IPS-20b (cell line): ENCODE data around the gene ETFBKMT.

Experiments used
- H3K27ac ChIP-seq: one replicate; pipeline ENCODE4 v1.5.1; 2013; ENCODE audit warnings: low read length
- H3K27me3 ChIP-seq: 2 replicates; pipeline ENCODE4 v1.6.1; 2013; ENCODE audit warnings: mild to moderate bottlenecking, low read length, inconsistent platforms; ENCODE audit not compliant: insufficient read depth
- H3K36me3 ChIP-seq: 2 replicates; pipeline ENCODE4 v1.6.1; 2013; ENCODE audit warnings: low read depth, mild to moderate bottlenecking, inconsistent platforms, low read length, moderate library complexity; ENCODE audit not compliant: insufficient read depth
- H3K4me1 ChIP-seq: 2 replicates; pipeline ENCODE4 v1.6.1; 2013; ENCODE audit warnings: mild to moderate bottlenecking, control low read depth, inconsistent platforms, low read length, moderate library complexity; ENCODE audit not compliant: insufficient read depth
- H3K4me3 ChIP-seq: 2 replicates; pipeline ENCODE4 v1.5.1; 2013; ENCODE audit warnings: mild to moderate bottlenecking, low read length, inconsistent platforms
- H3K9ac ChIP-seq: 2 replicates; pipeline ENCODE4 v1.6.1; 2013; ENCODE audit warnings: low read depth, mild to moderate bottlenecking, inconsistent platforms, low read length, moderate library complexity
- H3K9me3 ChIP-seq: 2 replicates; pipeline ENCODE4 v1.6.1; 2013; ENCODE audit warnings: mild to moderate bottlenecking, low read depth, low read length, inconsistent platforms; ENCODE audit not compliant: insufficient read depth

Gene ETFBKMT

GRCh38 chr12:31633464-31633863 lies 26.0 kb upstream of the ETFBKMT start:
- no peak overlapping the region for H3K27ac ChIP-seq
- no peaks in the 10 kb centered on the region for H3K4me1 ChIP-seq
- H3K27me3 ChIP-seq = no peaks in the 10 kb centered on the region
- no peaks in the 10 kb centered on the region for H3K36me3 ChIP-seq
- no peak overlapping the region for H3K4me3 ChIP-seq
- no peak overlapping the region for H3K9ac ChIP-seq
- H3K9me3 ChIP-seq = no peaks in the 10 kb centered on the region

DNA sequence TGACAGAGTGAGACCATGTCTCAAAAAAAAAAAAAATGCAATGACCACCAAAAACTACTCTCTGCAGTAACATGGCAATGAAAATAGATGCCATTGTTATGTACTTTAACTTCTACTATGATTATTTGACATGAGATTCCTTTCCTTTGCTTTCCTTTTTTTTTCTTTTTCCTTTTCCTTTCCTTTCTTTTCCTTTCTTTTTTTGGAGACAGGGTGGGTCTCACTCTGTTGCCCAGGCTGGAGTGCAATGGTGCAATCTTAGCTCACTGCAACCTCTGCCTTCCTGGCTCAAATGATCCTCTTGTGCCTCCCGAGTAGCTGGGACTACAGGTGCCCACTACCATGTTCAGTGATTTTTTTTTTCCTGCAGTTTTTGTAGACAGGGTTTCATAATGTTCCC lies 24.9 kb upstream of the ETFBKMT start:
- H3K27ac ChIP-seq = no peak overlapping the region
- H3K36me3 ChIP-seq = no peaks in the 10 kb centered on the region
- H3K9me3 ChIP-seq = no peaks in the 10 kb centered on the region
- no peak overlapping the region for H3K9ac ChIP-seq
- H3K4me1 ChIP-seq = no peaks in the 10 kb centered on the region
- H3K27me3 ChIP-seq = no peaks in the 10 kb centered on the region
- no peak overlapping the region for H3K4me3 ChIP-seq

- H3K4me3 ChIP-seq = no peak overlapping the region
- H3K4me1 ChIP-seq = no peaks in the 10 kb centered on the region
- H3K9me3 ChIP-seq = no peaks in the 10 kb centered on the region
- no peaks in the 10 kb centered on the region for H3K27me3 ChIP-seq
- H3K36me3 ChIP-seq = no peaks in the 10 kb centered on the region
- H3K9ac ChIP-seq = no peak overlapping the region
- H3K27ac ChIP-seq = no peak overlapping the region
These were observed 17.9 kb upstream of the ETFBKMT start for GRCh38 chr12:31641509-31642090.

- H3K9ac ChIP-seq = no peak overlapping the region
- no peak overlapping the region for H3K4me3 ChIP-seq
- no peak overlapping the region for H3K27ac ChIP-seq
- no peaks in the 10 kb centered on the region for H3K27me3 ChIP-seq
- no peaks in the 10 kb centered on the region for H3K36me3 ChIP-seq
- no peaks in the 10 kb centered on the region for H3K4me1 ChIP-seq
- no peaks in the 10 kb centered on the region for H3K9me3 ChIP-seq
These were observed 15.0 kb upstream of the ETFBKMT start for GRCh38 chr12:31644536-31644935.

DNA sequence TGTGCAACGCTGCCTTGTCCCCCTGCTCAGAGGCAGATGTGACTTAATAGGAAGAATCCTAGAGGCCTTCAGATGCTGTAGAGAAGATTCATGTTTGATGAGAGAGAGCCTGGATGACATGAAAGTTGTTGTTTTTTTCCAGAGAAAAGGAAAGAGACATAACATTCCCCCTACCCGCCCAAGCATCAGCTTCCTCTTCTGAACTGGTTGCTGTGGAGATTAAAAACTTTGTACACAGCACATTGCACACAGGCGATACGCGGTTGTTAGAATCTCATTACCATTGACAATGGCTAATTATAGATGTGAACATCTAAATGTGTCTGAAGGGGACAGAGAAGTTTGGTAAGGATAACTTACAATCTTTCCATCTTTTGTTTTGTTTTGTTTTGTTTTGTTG lies 13.6 kb upstream of the ETFBKMT start:
- Histone ChIP-seq H3K9ac (no peak overlapping the region), H3K36me3 (no peaks in the 10 kb centered on the region), H3K27ac (no peak overlapping the region), H3K27me3 (no peaks in the 10 kb centered on the region), H3K9me3 (no peaks in the 10 kb centered on the region), H3K4me3 (no peak overlapping the region), H3K4me1 (no peaks in the 10 kb centered on the region)

DNA sequence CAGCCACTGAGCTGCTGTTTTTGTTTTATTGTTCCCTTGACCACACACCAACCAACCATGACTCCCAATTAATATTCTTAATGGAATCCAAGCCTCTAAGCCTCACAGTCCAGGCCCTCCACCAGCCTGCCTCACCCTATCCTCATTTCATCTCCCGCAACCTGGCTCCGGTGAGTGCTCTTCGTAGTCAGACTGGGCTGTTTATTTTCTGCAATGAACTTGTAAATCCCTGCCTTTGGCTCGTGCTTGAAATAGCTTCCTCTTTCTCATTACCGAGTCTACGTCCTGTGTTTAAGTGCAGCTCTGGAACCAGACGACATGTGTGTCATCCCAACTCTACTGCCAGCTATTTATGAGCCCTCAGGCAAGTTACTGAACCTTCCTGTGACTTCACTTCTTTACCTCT lies 12.4 kb upstream of the ETFBKMT start:
- H3K27ac ChIP-seq = no peak overlapping the region
- no peaks in the 10 kb centered on the region for H3K4me1 ChIP-seq
- no peaks in the 10 kb centered on the region for H3K27me3 ChIP-seq
- no peak overlapping the region for H3K4me3 ChIP-seq
- H3K9ac ChIP-seq = no peak overlapping the region
- H3K9me3 ChIP-seq = no peaks in the 10 kb centered on the region
- H3K36me3 ChIP-seq = no peaks in the 10 kb centered on the region

DNA sequence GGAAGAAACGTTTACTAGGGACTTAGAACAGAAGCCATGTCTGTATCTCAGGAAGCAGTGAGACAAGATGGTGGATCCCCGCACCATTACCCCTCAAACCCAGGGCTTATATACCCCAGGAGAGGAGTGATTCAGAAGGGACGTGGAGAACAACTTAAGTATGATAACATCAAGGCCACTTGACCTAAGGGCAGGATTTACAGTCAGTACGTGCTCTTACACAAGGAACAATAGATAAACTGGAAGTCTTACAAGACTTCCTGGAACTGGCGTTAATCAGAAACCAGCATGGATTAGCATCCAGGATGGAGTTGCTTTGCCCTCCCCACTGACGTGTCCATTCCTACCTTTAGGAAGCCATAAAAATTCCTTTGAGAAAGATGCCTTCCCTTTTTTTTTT lies 8.6 kb upstream of the ETFBKMT start:
- H3K4me1 ChIP-seq = no peaks in the 10 kb centered on the region
- no peak overlapping the region for H3K4me3 ChIP-seq
- no peaks in the 10 kb centered on the region for H3K36me3 ChIP-seq
- H3K9ac ChIP-seq = no peak overlapping the region
- H3K27me3 ChIP-seq = no peaks in the 10 kb centered on the region
- H3K27ac ChIP-seq = no peak overlapping the region
- H3K9me3 ChIP-seq = no peaks in the 10 kb centered on the region

DNA sequence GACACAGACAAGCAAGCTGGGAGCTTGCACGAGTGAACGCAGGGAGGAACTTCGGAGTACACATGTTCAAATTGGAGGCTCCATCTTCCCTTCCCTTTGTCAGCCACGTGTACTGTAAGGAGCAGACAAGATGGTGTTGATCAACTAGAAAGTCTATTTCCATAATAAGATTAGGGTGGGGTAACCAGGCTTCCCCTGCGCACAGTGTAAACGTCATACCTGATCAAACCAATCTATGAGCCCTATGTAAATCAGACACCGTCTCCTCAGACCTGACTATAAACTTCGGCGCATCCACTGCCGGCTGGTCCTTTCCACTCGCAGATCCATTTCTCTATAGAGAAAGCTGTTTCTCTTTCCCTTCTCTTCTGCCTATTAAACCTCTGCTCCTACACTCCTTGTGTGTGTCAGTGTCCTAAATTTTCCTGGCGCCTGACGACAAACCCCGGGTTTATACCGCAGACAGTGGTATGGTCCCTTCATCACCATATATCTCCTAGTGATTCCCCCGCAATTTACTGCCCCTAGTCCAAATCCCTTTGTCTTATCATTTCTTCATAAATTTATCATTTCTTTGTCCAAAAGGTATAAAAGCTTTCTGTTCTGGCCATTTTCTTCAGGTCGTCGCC lies 7.5 kb upstream of the ETFBKMT start:
- Histone ChIP-seq H3K9ac (no peak overlapping the region), H3K36me3 (no peaks in the 10 kb centered on the region), H3K27ac (no peak overlapping the region), H3K4me1 (no peaks in the 10 kb centered on the region), H3K27me3 (no peaks in the 10 kb centered on the region), H3K4me3 (no peak overlapping the region), H3K9me3 (no peaks in the 10 kb centered on the region)

GRCh38 chr12:31655208-31655607 lies 4.3 kb upstream of the ETFBKMT start:
- H3K4me3 ChIP-seq = no peak overlapping the region
- no peak overlapping the region for H3K27ac ChIP-seq
- no peaks in the 10 kb centered on the region; the same call in 1 of the 2 replicates for H3K4me1 ChIP-seq
- no peak overlapping the region for H3K9ac ChIP-seq
- no peaks in the 10 kb centered on the region for H3K27me3 ChIP-seq
- H3K36me3 ChIP-seq = no peaks in the 10 kb centered on the region
- H3K9me3 ChIP-seq = no peaks in the 10 kb centered on the region

DNA sequence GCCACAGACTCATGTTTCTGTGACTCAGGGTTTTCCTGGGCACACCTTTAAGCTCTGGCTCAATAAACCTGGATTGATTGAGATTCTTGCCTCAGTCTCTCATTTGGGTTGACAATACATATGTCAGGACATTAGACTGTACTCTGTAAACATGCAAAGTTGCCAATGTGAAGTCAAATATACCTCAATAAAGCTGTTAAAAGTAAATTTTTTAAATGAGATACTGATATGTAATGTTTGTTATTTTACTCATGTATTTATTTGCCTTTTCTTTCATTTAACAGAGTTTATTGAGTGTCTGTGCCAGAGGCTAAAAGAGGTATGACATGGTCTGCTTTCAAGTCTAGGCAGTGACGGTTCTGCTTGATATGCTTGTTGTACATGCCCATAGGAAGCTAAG lies 3.7 kb upstream of the ETFBKMT start:
- Histone ChIP-seq H3K36me3 (no peaks in the 10 kb centered on the region), H3K27ac (no peak overlapping the region), H3K9me3 (no peaks in the 10 kb centered on the region), H3K27me3 (no peaks in the 10 kb centered on the region), H3K4me1 (no peaks in the 10 kb centered on the region; the same call in 1 of the 2 replicates), H3K4me3 (no peak overlapping the region), H3K9ac (no peak overlapping the region)

GRCh38 chr12:31658471-31659086 lies 909 bp upstream of the ETFBKMT start:
- H3K4me3 ChIP-seq = peak overlapping the region; percentile 95
- no peaks in the 10 kb centered on the region for H3K27me3 ChIP-seq
- H3K27ac ChIP-seq = no peak overlapping the region
- H3K4me1 ChIP-seq = no peaks in the 10 kb centered on the region; the same call in 1 of the 2 replicates
- no peaks in the 10 kb centered on the region for H3K36me3 ChIP-seq
- H3K9ac ChIP-seq = peak overlapping the region; percentile 81; the same call in 1 of the 2 replicates
- H3K9me3 ChIP-seq = no peaks in the 10 kb centered on the region

GRCh38 chr12:31662176-31662849 lies 2.8 kb downstream of the ETFBKMT start:
- Histone ChIP-seq H3K4me3 (no peak overlapping the region), H3K36me3 (no peaks in the 10 kb centered on the region), H3K4me1 (no peaks in the 10 kb centered on the region; the same call in 1 of the 2 replicates), H3K9ac (no peak overlapping the region), H3K27me3 (no peaks in the 10 kb centered on the region), H3K9me3 (peaks cover 3% of the 10 kb centered on the region; the same call in 1 of the 2 replicates), H3K27ac (no peak overlapping the region)
